Endothelial cell of umbilical vein (primary cell): Measurements from ENCODE around the gene EPB41L2. TPM values are rescaled to one million over a fixed set of nuclear protein-coding genes. Genes with fewer than 3 reads are reported as not detected.

Experiments used
- BruUV-seq: library from RNA; stranded (reverse); fragments of 400-500 nt; replicated peaks from 2 replicates; lab custom pipeline; 2021; lab: Mats Ljungman, UMichigan
- CTCF ChIA-PET: fragments of 300-600, 350-600 bp; sonication (Branson Sonifier 250); formaldehyde crosslinking; loops from one replicate; lab custom pipeline; 2021; ENCODE audit warnings: antibody characterized with exemption, inconsistent platforms; lab: Charles Lee
- POLR2A ChIA-PET: fragments of 300-600, 350-600 bp; sonication (Branson Sonifier 250); formaldehyde crosslinking; loops from one replicate; lab custom pipeline; 2021; ENCODE audit warnings: antibody characterized with exemption, inconsistent platforms; lab: Charles Lee
- DNase-seq: peaks from one replicate; pipeline ENCODE4 v3.0.0-alpha.2; 2011; ENCODE audit warnings: low read depth, low spot score
- FAIRE-seq: peaks from 2 replicates; lab custom pipeline; 2011; peaks lifted over from hg19 to GRCh38; lab: Jason Lieb, UNC
- H2AFZ ChIP-seq: 2 replicates; pipeline ENCODE4 v1.6.0; 2012; ENCODE audit warnings: low read depth, low read length, control low read depth, inconsistent platforms
- H3K27ac ChIP-seq: 2 replicates; pipeline ENCODE4 v1.5.1; 2011; ENCODE audit warnings: low read depth, mild to moderate bottlenecking, control low read depth, low read length, moderate library complexity; ENCODE audit not compliant: insufficient read depth
- H3K27me3 ChIP-seq, 2 experiments: 2 replicates each; pipeline versions ENCODE4 v1.6.0 to v1.6.1; 2011; ENCODE audit warnings: low read length in 2 of 2, mixed read lengths in 1 of 2; ENCODE audit not compliant: control insufficient read depth in 2 of 2, insufficient read depth in 2 of 2
- H3K36me3 ChIP-seq, 2 experiments: 2 replicates in 1 of 2; 3 replicates in 1 of 2; pipeline ENCODE4 v1.5.1; 2011; ENCODE audit warnings: low read length in 2 of 2, mild to moderate bottlenecking in 1 of 2, moderate library complexity in 1 of 2; ENCODE audit not compliant: control insufficient read depth in 2 of 2, insufficient read depth in 2 of 2; ENCODE audit errors: extremely low read depth in 1 of 2
- H3K4me1 ChIP-seq: 3 replicates; pipeline ENCODE4 v1.5.1; 2011; ENCODE audit warnings: mild to moderate bottlenecking, low read length; ENCODE audit not compliant: control insufficient read depth, insufficient read depth; ENCODE audit errors: extremely low read depth
- H3K4me2 ChIP-seq: 2 replicates; pipeline ENCODE4 v1.6.1; 2011; ENCODE audit warnings: low read length, control low read depth, mixed read lengths; ENCODE audit not compliant: insufficient read depth
- H3K4me3 ChIP-seq, 3 experiments: fragments of 200-600 bp in 1 of 3; sonication (generic), shearing (Covaris generic) in 1 of 3; replicated peaks in 1 of 3; 2 replicates each; pipeline ENCODE4 v1.5.1; 2011 to 2016; ENCODE audit warnings: control low read depth in 3 of 3, low read length in 3 of 3, mild to moderate bottlenecking in 2 of 3, inconsistent platforms in 1 of 3, low read depth in 1 of 3, moderate library complexity in 1 of 3; ENCODE audit not compliant: insufficient read depth in 1 of 3
- H3K79me2 ChIP-seq: 2 replicates; pipeline ENCODE4 v1.6.0; 2012; ENCODE audit warnings: low read length, inconsistent platforms; ENCODE audit not compliant: control insufficient read depth, insufficient read depth
- H3K9ac ChIP-seq: replicated peaks from 2 replicates; pipeline ENCODE3; 2011; ENCODE audit warnings: low read length, control low read depth; ENCODE audit not compliant: insufficient read depth; ENCODE audit errors: extremely low read depth
- H3K9me1 ChIP-seq: replicated peaks from 3 replicates; pipeline ENCODE4 v1.6.0; 2011; ENCODE audit warnings: mild to moderate bottlenecking, low read length; ENCODE audit not compliant: control insufficient read depth, insufficient read depth; ENCODE audit errors: extremely low read depth
- H3K9me3 ChIP-seq: replicated peaks from 2 replicates; pipeline ENCODE4 v1.5.1; 2012; ENCODE audit warnings: low read length, inconsistent platforms; ENCODE audit not compliant: control insufficient read depth, insufficient read depth
- H4K20me1 ChIP-seq: replicated peaks from 2 replicates; pipeline ENCODE3; 2011; ENCODE audit warnings: mild to moderate bottlenecking, low read length; ENCODE audit not compliant: control insufficient read depth, insufficient read depth; ENCODE audit errors: extremely low read depth
- CTCF ChIP-seq, 2 donors: IDR thresholded peaks; 1 replicate in 1 of 2; 2 replicates in 1 of 2; pipeline ENCODE4 v1.5.1; 2011; ENCODE audit warnings: low read length in 2 of 2, mild to moderate bottlenecking in 2 of 2, moderate library complexity in 2 of 2, control low read depth in 1 of 2, inconsistent platforms in 1 of 2, low read depth in 1 of 2; ENCODE audit not compliant: insufficient read depth in 1 of 2; ENCODE audit errors: extremely low read depth in 1 of 2
- EZH2 ChIP-seq: IDR thresholded peaks from 2 replicates; pipeline ENCODE4 v1.6.1; 2012; ENCODE audit warnings: borderline replicate concordance, low read depth, mild to moderate bottlenecking, moderate library complexity, low read length, inconsistent platforms; ENCODE audit not compliant: severe bottlenecking
- FOS ChIP-seq: IDR thresholded peaks from 2 replicates; pipeline ENCODE4 v1.6.1; 2011; ENCODE audit warnings: mild to moderate bottlenecking, low read length, moderate library complexity, borderline replicate concordance; ENCODE audit not compliant: insufficient read depth
- GATA2 ChIP-seq: IDR thresholded peaks from 2 replicates; pipeline ENCODE4 v1.7.0; 2011; ENCODE audit warnings: low read depth, mild to moderate bottlenecking, moderate library complexity, mixed read lengths, low read length; ENCODE audit not compliant: insufficient read length, insufficient read depth
- JUN ChIP-seq: IDR thresholded peaks from 2 replicates; pipeline ENCODE4 v1.6.1; 2011; ENCODE audit warnings: borderline replicate concordance, low read depth; ENCODE audit not compliant: insufficient read length, insufficient read depth
- MYC ChIP-seq: IDR thresholded peaks from one replicate; pipeline ENCODE4 v1.6.1; 2011; ENCODE audit warnings: mild to moderate bottlenecking, low read depth, low read length
- POLR2A ChIP-seq: IDR thresholded peaks from 2 replicates; pipeline ENCODE4 v1.6.1; 2012; ENCODE audit warnings: low read depth, mild to moderate bottlenecking, control low read depth, low read length
- POLR2AphosphoS5 ChIP-seq: IDR thresholded peaks from 2 replicates; pipeline ENCODE4 v1.6.1; 2012; ENCODE audit warnings: low read depth, mild to moderate bottlenecking, control low read depth, low read length, moderate library complexity; ENCODE audit not compliant: insufficient read depth
- dilution Hi-C: fragments of 300-500 bp; cut with MboI; formaldehyde crosslinking; loops from one replicate; pipeline ENCODE4 v1.15.0; 2019; ENCODE audit warnings: low sequenced_read_pairs; ENCODE audit not compliant: extremely low pct_ligation_motif_present
- intact Hi-C: fragments of 100-400 bp; cut with micrococcal nuclease; formaldehyde crosslinking; loops from one replicate; pipeline ENCODE4 v1.10.0; 2022
- polyA plus RNA-seq, 4 experiments: library from polyadenylated mRNA; depleted of rRNA in 3 of 4; stranded (reverse) in 3 of 4; unstranded in 1 of 4; fragments of >200 nt; gene quantifications; 2 replicates each; pipeline versions ENCODE4 v1.2.1 to v1.2.3, GENCODE V29; 2011 to 2012; ENCODE audit warnings: missing spikeins in 1 of 4
- total RNA-seq: library from RNA; stranded (reverse); gene quantifications from 2 replicates; pipeline ENCODE4 v1.2.3, GENCODE V29; 2021
- TF ChIP-seq, protein P1 (sequence below): IDR thresholded peaks from 2 replicates; pipeline ENCODE4 v1.6.1; 2011; ENCODE audit not compliant: insufficient read depth, insufficient read length

EPB41L2 gene
- total and polyA plus RNA-seq, 2 donors (not counting 3 experiments of a cell fraction or from before 2014, with no cell fraction given), result 26.5 to 87.7 TPM

GRCh38 chr6:130870179-130870880, 192.7 kb downstream of the EPB41L2 start:
- Histone ChIP-seq H3K27me3 (no peaks in the 10 kb centered on the region), H3K27ac (no peak overlapping the region), H3K9ac (no peak overlapping the region), H3K79me2 (no peaks in the 10 kb centered on the region), H2AFZ (no peak overlapping the region), H3K4me1 (no peaks in the 10 kb centered on the region), H4K20me1 (no peaks in the 10 kb centered on the region), H3K4me3 (no peak overlapping the region), H3K36me3 (no peaks in the 10 kb centered on the region), H3K9me1 (no peaks in the 10 kb centered on the region), H3K9me3 (no peaks in the 10 kb centered on the region), H3K4me2 (no peak overlapping the region)
- DNase-seq (no peak), FAIRE-seq (no peak)
- ChIA-PET POLR2A (no interaction called here), CTCF (interaction anchor here (2.3 to 3.6 kb wide), 4 partner anchors 9 to 576 kb away, joined by 9 to 39 read pairs (median 16); no protein-coding TSS in a partner anchor)
- intact Hi-C loops, result no loop called here
- no peak for TF ChIP-seq CTCF (IDR thresholded peaks at IDR 0.05; ENCODE audit: extremely low read depth in 1 of 2, insufficient read depth in 1 of 2, low read depth in 1 of 2, low read length in 2 of 2)
- TF ChIP-seq FOS, result no peak
- TF ChIP-seq MYC, result no peak
- TF ChIP-seq POLR2AphosphoS5, result no peak
- TF ChIP-seq EZH2, result no peak
- no peak for TF ChIP-seq JUN
- no peak for TF ChIP-seq GATA2
- TF ChIP-seq, protein P1, sequence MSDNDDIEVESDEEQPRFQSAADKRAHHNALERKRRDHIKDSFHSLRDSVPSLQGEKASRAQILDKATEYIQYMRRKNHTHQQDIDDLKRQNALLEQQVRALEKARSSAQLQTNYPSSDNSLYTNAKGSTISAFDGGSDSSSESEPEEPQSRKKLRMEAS, result no peak
- no peak for TF ChIP-seq POLR2A
- dilution Hi-C loops, result no loop called here
- no TSS peak for BruUV-seq
